HepG2 (cell line): Measurements from ENCODE around the gene DNTTIP2. TPM values are rescaled to one million over a fixed set of nuclear protein-coding genes. Genes with fewer than 3 reads are reported as not detected.
A peak's percentile ranks its signal among the peaks of the same experiment; 100 is the strongest.

Source experiments
- ATF4 ChIP-seq, 2 experiments: fragments of 450-650 bp in 1 of 2; sonication (generic) in 1 of 2; formaldehyde crosslinking; IDR thresholded peaks; 2 replicates each; pipeline versions ENCODE4 v1.5.0 to v1.8.0; 2020 to 2022; ENCODE audit warnings: mild to moderate bottlenecking in 1 of 2, missing genetic modification reagents in 1 of 2
- BCL3 ChIP-seq: sonication (generic); formaldehyde crosslinking; IDR thresholded peaks from 2 replicates; pipeline ENCODE4 v1.5.1; 2020; ENCODE audit warnings: mild to moderate bottlenecking, missing genetic modification reagents, moderate library complexity
- GTF3A ChIP-seq: sonication (generic); formaldehyde crosslinking; conservative IDR thresholded peaks from 2 replicates; pipeline ENCODE4 v1.4.0; 2020; ENCODE audit warnings: mild to moderate bottlenecking, missing genetic modification reagents
- HMGXB3 ChIP-seq: sonication (generic); formaldehyde crosslinking; IDR thresholded peaks from 2 replicates; pipeline ENCODE4 v1.4.0; 2020; ENCODE audit warnings: missing genetic modification reagents, borderline replicate concordance
- MYC ChIP-seq: sonication (generic); formaldehyde crosslinking; IDR thresholded peaks from 2 replicates; pipeline ENCODE4 v1.9.0; 2021; ENCODE audit warnings: missing genetic modification reagents, borderline replicate concordance
- NFYC ChIP-seq: IDR thresholded peaks from 2 replicates; pipeline ENCODE4 v1.6.1; 2016; ENCODE audit warnings: missing genetic modification reagents, missing compliant biosample characterization
- REXO4 ChIP-seq: sonication (generic); formaldehyde crosslinking; IDR thresholded peaks from 2 replicates; pipeline ENCODE4 v1.8.0; 2022; ENCODE audit warnings: missing genetic modification reagents, mild to moderate bottlenecking, borderline replicate concordance
- SMAD3 ChIP-seq: sonication (generic); formaldehyde crosslinking; IDR thresholded peaks from 2 replicates; pipeline ENCODE4 v1.4.0; 2020; ENCODE audit warnings: missing genetic modification reagents
- TEAD2 ChIP-seq: sonication (generic); formaldehyde crosslinking; IDR thresholded peaks from 2 replicates; pipeline ENCODE4 v1.9.0; 2021; ENCODE audit warnings: missing genetic modification reagents
- TOPORS ChIP-seq: sonication (generic); formaldehyde crosslinking; IDR thresholded peaks from 2 replicates; pipeline ENCODE4 v1.8.0; 2023; ENCODE audit warnings: mild to moderate bottlenecking, missing genetic modification reagents
- XBP1 ChIP-seq: sonication (generic); formaldehyde crosslinking; IDR thresholded peaks from 2 replicates; pipeline ENCODE4 v1.5.0; 2020; ENCODE audit warnings: missing genetic modification reagents
- ZFP41 ChIP-seq: sonication (generic); formaldehyde crosslinking; IDR thresholded peaks from 2 replicates; pipeline ENCODE4 v1.4.0; 2020; ENCODE audit warnings: mild to moderate bottlenecking, missing genetic modification reagents, borderline replicate concordance
- ZNF251 ChIP-seq: sonication (generic); formaldehyde crosslinking; IDR thresholded peaks from 2 replicates; pipeline ENCODE4 v1.9.0; 2021; ENCODE audit warnings: mild to moderate bottlenecking, missing genetic modification reagents
- ZNF276 ChIP-seq: sonication (generic); formaldehyde crosslinking; IDR thresholded peaks from 2 replicates; pipeline ENCODE4 v1.4.0; 2020; ENCODE audit warnings: mild to moderate bottlenecking, low read depth, missing genetic modification reagents
- ZNF543 ChIP-seq: sonication (generic); formaldehyde crosslinking; IDR thresholded peaks from 2 replicates; pipeline ENCODE4 v1.4.0; 2020; ENCODE audit warnings: mild to moderate bottlenecking, missing genetic modification reagents
- ZNF556 ChIP-seq: sonication (generic); formaldehyde crosslinking; IDR thresholded peaks from 2 replicates; pipeline ENCODE4 v1.4.0; 2020; ENCODE audit warnings: mild to moderate bottlenecking, missing genetic modification reagents, borderline replicate concordance
- ZNF570 ChIP-seq: sonication (generic); formaldehyde crosslinking; IDR thresholded peaks from 2 replicates; pipeline ENCODE4 v1.4.0; 2020; ENCODE audit warnings: mild to moderate bottlenecking, missing genetic modification reagents, borderline replicate concordance
- ZNF572 ChIP-seq: sonication (generic); formaldehyde crosslinking; IDR thresholded peaks from 2 replicates; pipeline ENCODE4 v1.5.1; 2020; ENCODE audit warnings: mild to moderate bottlenecking, missing genetic modification reagents
- ZNF619 ChIP-seq: sonication (generic); formaldehyde crosslinking; IDR thresholded peaks from 2 replicates; pipeline ENCODE4 v1.4.0; 2020; ENCODE audit warnings: mild to moderate bottlenecking, missing genetic modification reagents
- polyA plus RNA-seq, 8 experiments: library from polyadenylated mRNA; depleted of rRNA in 3 of 8; stranded (reverse) in 7 of 8; unstranded in 1 of 8; fragments of >200 nt; fragmentation: Illumina TruSeq in 4 of 8; extraction: Trizol in 4 of 8; gene quantifications; 2 replicates each; pipeline versions ENCODE4 v1.2.1 to v1.2.3, GENCODE V29; 2011 to 2016; ENCODE audit warnings: low read depth in 4 of 8, missing spikeins in 1 of 8, mixed read lengths in 1 of 8; ENCODE audit not compliant: insufficient read depth in 1 of 8
- total RNA-seq, 5 experiments: library from RNA; depleted of rRNA; stranded (reverse); fragments of >200 nt; fragmentation: Illumina TruSeq; extraction: Trizol; gene quantifications; 2 replicates each; pipeline ENCODE4 v1.2.3, GENCODE V29; 2016; ENCODE audit warnings: low read depth in 1 of 5

DNTTIP2 gene
- total and polyA plus RNA-seq, 2 of the 13 experiments (the other 11 are each of a cell fraction or from before 2014, with no cell fraction given) = 11.4 to 63.3 TPM

GRCh38 chr1:93878889-93879586 is at the start of gene DNTTIP2 (continued):
- no peak; a peak in 1 of 4 replicates for TF ChIP-seq ATF4 (CRISPR knock-in tag; IDR thresholded peaks at IDR 0.05)
- TF ChIP-seq ZNF543 = no peak
- no peak for TF ChIP-seq ZNF251 (CRISPR knock-in tag)
- TF ChIP-seq NFYC = peak; percentile 39; the same call in 1 of the 2 replicates
- no peak for TF ChIP-seq GTF3A (CRISPR knock-in tag)
- TF ChIP-seq TEAD2 = no peak
- no peak for TF ChIP-seq ZNF276
- TF ChIP-seq MYC = peak; percentile 91
- TF ChIP-seq XBP1 (CRISPR knock-in tag) = 0 out of 2 replicates have a peak, but pooled peaks have one; percentile 32
- TF ChIP-seq TOPORS (CRISPR knock-in tag) = no peak; the same call in 1 of the 2 replicates
- 0 out of 2 replicates have a peak, but pooled peaks have one; percentile 52 for TF ChIP-seq ZNF619 (CRISPR knock-in tag)
- TF ChIP-seq BCL3 (CRISPR knock-in tag) = peak; percentile 84
- TF ChIP-seq ZNF572 = peak; percentile 55; the same call in 1 of the 2 replicates
- no peak for TF ChIP-seq ZNF570 (CRISPR knock-in tag)
- TF ChIP-seq SMAD3 = peak; percentile 93; the same call in 1 of the 2 replicates
- no peak for TF ChIP-seq ZFP41 (CRISPR knock-in tag)
- TF ChIP-seq REXO4 (CRISPR knock-in tag) = no peak
- TF ChIP-seq ZNF556 (CRISPR knock-in tag) = peak; percentile 82
- TF ChIP-seq HMGXB3 (CRISPR knock-in tag) = peak; percentile 89; the same call in 1 of the 2 replicates
